ENCODE results near the gene SPART. TPM values are rescaled to one million over a fixed set of nuclear protein-coding genes. Genes with fewer than 3 reads are reported as not detected.

The SPART gene
- total and polyA plus RNA-seq, 2 of the 8 experiments (the other 6 are each of a cell fraction or from before 2014, with no cell fraction given), result 27.2 to 74.1 TPM

DNA sequence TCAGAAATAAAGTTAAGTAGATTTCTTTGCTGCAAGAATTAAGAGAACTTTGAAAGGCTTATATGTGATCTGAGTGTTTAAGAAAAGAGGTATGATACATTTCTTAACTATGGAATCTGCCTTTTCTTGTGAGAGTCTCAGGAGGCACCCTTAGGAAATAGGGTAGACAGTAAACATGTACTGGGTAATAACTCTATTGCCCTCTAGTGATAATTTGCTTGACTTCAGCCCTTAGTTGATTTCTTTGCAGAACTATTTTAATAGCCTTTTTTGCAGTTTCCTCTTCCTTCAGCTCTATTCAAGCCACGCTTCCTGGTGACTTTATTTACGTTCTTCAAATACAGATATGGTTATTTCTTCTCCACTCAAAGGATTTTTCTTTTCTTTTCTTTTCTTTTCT is 49.1 kb upstream of the SPART start:
- Histone ChIP-seq H2AK5ac (ENCODE audit: low read depth, low read length) (no peak overlapping the region), H3K4me2 (ENCODE audit: insufficient read depth in 1 of 2, low read depth in 2 of 2, low read length in 2 of 2) (no peak overlapping the region), H4K5ac (ENCODE audit: insufficient read length, low read depth, low read length) (no peak overlapping the region), H3K36me3 (ENCODE audit: control insufficient read depth in 2 of 4, insufficient read depth in 4 of 4, low read length in 3 of 4) (no peaks in the 10 kb centered on the region), H3K79me1 (ENCODE audit: low read depth, low read length) (no peaks in the 10 kb centered on the region), H2BK12ac (ENCODE audit: low read depth, low read length) (no peak overlapping the region), H3K23ac (ENCODE audit: insufficient read length) (no peak overlapping the region), H3K14ac (ENCODE audit: insufficient read length) (no peak overlapping the region), H3K4me3 (ENCODE audit: extremely low read depth in 1 of 4, insufficient read depth in 2 of 4, low read depth in 3 of 4, low read length in 4 of 4) (no peak overlapping the region), H4K20me1 (replicated peaks in 1 of 2; ENCODE audit: control insufficient read depth in 1 of 2, insufficient read depth in 2 of 2, low read length in 2 of 2) (no peaks in the 10 kb centered on the region), H2AFZ (ENCODE audit: low read length) (no peak overlapping the region), H3K56ac (replicated peaks; ENCODE audit: insufficient read length, low read depth, low read length) (no peak overlapping the region), H3K23me2 (ENCODE audit: low read depth, low read length) (no peaks in the 10 kb centered on the region), H3K4me1 (replicated peaks in 1 of 4; ENCODE audit: control insufficient read depth in 3 of 4, insufficient read depth in 4 of 4, low read length in 3 of 4) (no peaks in the 10 kb centered on the region), H3K27ac (ENCODE audit: low read depth, low read length) (no peak overlapping the region), H2BK5ac (ENCODE audit: low read depth, low read length) (no peak overlapping the region), H3K27me3 (replicated peaks in 1 of 4; ENCODE audit: control insufficient read depth in 3 of 4, extremely low read depth in 1 of 4, insufficient read depth in 3 of 4, low read length in 3 of 4) (no peaks in the 10 kb centered on the region), H3K9me3 (ENCODE audit: insufficient read depth in 2 of 2, low read depth in 1 of 2, low read length in 1 of 2) (no peaks in the 10 kb centered on the region), H3K79me2 (ENCODE audit: control insufficient read depth in 1 of 2, insufficient read depth in 2 of 2, low read length in 2 of 2) (no peaks in the 10 kb centered on the region), H4K8ac (ENCODE audit: extremely low read depth, insufficient read depth, low read length) (no peak overlapping the region), H3K4ac (replicated peaks; ENCODE audit: insufficient read length, low read depth, low read length) (no peak overlapping the region), H3K18ac (ENCODE audit: extremely low read depth, low read length) (no peak overlapping the region), H3K9ac (replicated peaks in 1 of 4; ENCODE audit: extremely low read depth in 1 of 4, low read depth in 3 of 4, low read length in 3 of 4) (no peak overlapping the region), H2BK120ac (replicated peaks; ENCODE audit: low read depth, low read length) (no peak overlapping the region), H2BK15ac (ENCODE audit: low read length) (no peak overlapping the region), H2BK20ac (ENCODE audit: low read length) (no peak overlapping the region), H4K91ac (replicated peaks; ENCODE audit: insufficient read length, low read length) (no peak overlapping the region)
- peak; percentile 32 for FAIRE-seq
- ChIA-PET CTCF (ENCODE audit: partially characterized antibody) (interaction anchor here (0.6 to 2.5 kb wide), 11 partner anchors 19 to 141 kb away, joined by 3 to 13 read pairs (median 3); no protein-coding TSS in a partner anchor), POLR2A (ENCODE audit: partially characterized antibody) (no interaction called here)
- WGBS, 2 experiments (ENCODE audit: extremely low coverage in 1 of 2, insufficient coverage in 1 of 2, insufficient read length in 1 of 2, insufficient replicate concordance in 2 of 2, low coverage in 1 of 2, low lambda C conversion rate in 2 of 2, missing lambda C conversion rate in 1 of 2), result 73% methylated on average over 2 of the region's 2 CpGs; no CpG with 5 or more reads in 1 of the 2 experiments
- TF ChIP-seq RAD21 (IDR thresholded peaks at IDR 0.05 in 1 of 2, conservative IDR thresholded peaks at IDR 0.05 in 1 of 2; ENCODE audit: low read depth in 2 of 2, low read length in 2 of 2) (peak; percentile 47 to 54), GABPA (IDR thresholded peaks at IDR 0.05; ENCODE audit: borderline replicate concordance, insufficient read depth, low read length) (no peak)
- TF ChIP-seq, protein P1, sequence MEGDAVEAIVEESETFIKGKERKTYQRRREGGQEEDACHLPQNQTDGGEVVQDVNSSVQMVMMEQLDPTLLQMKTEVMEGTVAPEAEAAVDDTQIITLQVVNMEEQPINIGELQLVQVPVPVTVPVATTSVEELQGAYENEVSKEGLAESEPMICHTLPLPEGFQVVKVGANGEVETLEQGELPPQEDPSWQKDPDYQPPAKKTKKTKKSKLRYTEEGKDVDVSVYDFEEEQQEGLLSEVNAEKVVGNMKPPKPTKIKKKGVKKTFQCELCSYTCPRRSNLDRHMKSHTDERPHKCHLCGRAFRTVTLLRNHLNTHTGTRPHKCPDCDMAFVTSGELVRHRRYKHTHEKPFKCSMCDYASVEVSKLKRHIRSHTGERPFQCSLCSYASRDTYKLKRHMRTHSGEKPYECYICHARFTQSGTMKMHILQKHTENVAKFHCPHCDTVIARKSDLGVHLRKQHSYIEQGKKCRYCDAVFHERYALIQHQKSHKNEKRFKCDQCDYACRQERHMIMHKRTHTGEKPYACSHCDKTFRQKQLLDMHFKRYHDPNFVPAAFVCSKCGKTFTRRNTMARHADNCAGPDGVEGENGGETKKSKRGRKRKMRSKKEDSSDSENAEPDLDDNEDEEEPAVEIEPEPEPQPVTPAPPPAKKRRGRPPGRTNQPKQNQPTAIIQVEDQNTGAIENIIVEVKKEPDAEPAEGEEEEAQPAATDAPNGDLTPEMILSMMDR (IDR thresholded peaks at IDR 0.05; ENCODE audit: control extremely low read depth in 1 of 3, insufficient read depth in 1 of 3, low read depth in 1 of 3, low read length in 3 of 3), result peak in 2 of 3 experiments; percentile 21 to 28; a peak in 2 of 4 replicates
- DNase-seq (ENCODE audit: low read depth in 1 of 2, low spot score in 2 of 2), result no peak

All from H1 (cell line).